ENCODE results near the gene MYL3. TPM values are rescaled to one million over a fixed set of nuclear protein-coding genes. Genes with fewer than 3 reads are reported as not detected.
A peak's percentile ranks its signal among the peaks of the same experiment; 100 is the strongest.

Gene MYL3
- total and polyA plus RNA-seq, 2 experiments from 2014 or later = not detected

DNA sequence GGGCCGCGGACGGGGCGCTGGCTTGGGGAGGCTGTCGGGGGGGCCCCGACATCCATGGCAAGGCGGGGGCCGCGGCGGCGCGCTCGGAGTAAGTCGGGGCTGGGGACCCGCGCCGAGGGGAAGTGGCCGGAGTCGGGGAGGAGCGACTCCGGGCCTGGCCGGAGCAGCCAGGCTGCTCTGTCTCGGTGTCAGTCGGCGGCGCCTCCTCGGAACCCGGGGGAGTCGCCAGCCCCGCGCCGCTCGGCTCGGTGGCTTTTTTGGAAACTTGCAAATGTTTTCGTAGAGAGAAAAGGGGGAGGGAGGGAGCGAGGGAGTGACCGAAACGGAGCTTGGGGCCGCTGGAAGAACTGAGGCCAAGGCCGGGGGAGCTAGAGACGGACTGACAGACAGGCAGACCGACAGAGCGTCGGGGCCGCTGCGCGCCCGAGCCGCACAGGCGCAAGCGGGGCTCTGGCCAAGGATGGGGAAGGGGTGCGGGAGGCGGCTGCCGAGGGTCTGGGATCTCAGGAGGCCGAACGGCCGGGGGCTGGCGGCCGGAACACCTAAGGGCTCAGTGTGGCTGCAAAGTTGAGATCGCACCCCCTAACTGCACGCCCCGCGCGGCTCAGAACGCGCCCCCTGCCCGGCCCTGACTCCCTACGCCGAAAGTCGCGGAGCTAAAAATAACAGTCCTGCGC, 19.3 kb upstream of the MYL3 start:
- Histone ChIP-seq H3K4me1 (ENCODE audit: insufficient read depth) (peaks cover 22% of the 10 kb centered on the region), H3K36me3 (ENCODE audit: insufficient read depth) (no peaks in the 10 kb centered on the region), H3K27ac (ENCODE audit: low read depth) (no peak overlapping the region), H3K9me2 (ENCODE audit: insufficient read depth) (no peaks in the 10 kb centered on the region), H3K4me3 (peak overlapping the region; percentile 82), H3K79me2 (replicated peaks; ENCODE audit: insufficient read depth) (no peaks in the 10 kb centered on the region), H3K4me2 (peak overlapping the region; percentile 96), H3K27me3 (ENCODE audit: insufficient read depth) (peaks cover 92% of the 10 kb centered on the region), H3F3A (replicated peaks; ENCODE audit: low read depth) (no peaks in the 10 kb centered on the region), H4K20me1 (replicated peaks; ENCODE audit: insufficient read depth) (no peaks in the 10 kb centered on the region), H2AFZ (peak overlapping the region; percentile 95; the same call in 1 of the 2 replicates)
- ATAC-seq (peak; percentile 29), DNase-seq (ENCODE audit: low spot score) (peak; percentile 66)
- H3K27me3 Mint-ChIP-seq (ENCODE audit: insufficient read depth, low read depth, poor library complexity) = peaks cover 88% of the 10 kb centered on the region
- TF ChIP-seq EZH2 (IDR thresholded peaks at IDR 0.05; ENCODE audit: low read depth, unreplicated experiment) (peak; percentile 88), EZH2phosphoT487 (IDR thresholded peaks at IDR 0.05; ENCODE audit: unreplicated experiment) (peak; percentile 21), CTCF (conservative IDR thresholded peaks at IDR 0.05; ENCODE audit: low read depth in 2 of 2) (no peak)
- H3K4me1 Mint-ChIP-seq = peaks cover 10% of the 10 kb centered on the region
- H3K36me3 Mint-ChIP-seq (ENCODE audit: low read depth) = no peaks in the 10 kb centered on the region; the same call in 2 of the 3 replicates
- H3K27ac Mint-ChIP-seq = no peak overlapping the region
- H3K9me3 Mint-ChIP-seq = no peaks in the 10 kb centered on the region
- peak overlapping the region; percentile 81 for H3K4me3 Mint-ChIP-seq

- Histone ChIP-seq H3K4me2 (peak overlapping the region; percentile 96), H3K9me2 (ENCODE audit: insufficient read depth) (no peaks in the 10 kb centered on the region), H3F3A (replicated peaks; ENCODE audit: low read depth) (no peaks in the 10 kb centered on the region), H2AFZ (peak overlapping the region; percentile 95), H3K27me3 (ENCODE audit: insufficient read depth) (peaks cover 85% of the 10 kb centered on the region), H3K36me3 (ENCODE audit: insufficient read depth) (no peaks in the 10 kb centered on the region), H3K4me1 (ENCODE audit: insufficient read depth) (peaks cover 16% of the 10 kb centered on the region), H3K27ac (ENCODE audit: low read depth) (no peak overlapping the region), H4K20me1 (replicated peaks; ENCODE audit: insufficient read depth) (no peaks in the 10 kb centered on the region), H3K4me3 (peak overlapping the region; percentile 82), H3K79me2 (replicated peaks; ENCODE audit: insufficient read depth) (no peaks in the 10 kb centered on the region)
- Mint-ChIP-seq H3K4me1 (peaks cover 9% of the 10 kb centered on the region), H3K27ac (no peak overlapping the region), H3K9me3 (no peaks in the 10 kb centered on the region), H3K36me3 (ENCODE audit: low read depth) (no peaks in the 10 kb centered on the region; the same call in 2 of the 3 replicates), H3K4me3 (peak overlapping the region; percentile 71), H3K27me3 (ENCODE audit: insufficient read depth, low read depth, poor library complexity) (peaks cover 81% of the 10 kb centered on the region)
- peak; percentile 33 for ATAC-seq
- peak; percentile 72 for DNase-seq (ENCODE audit: low spot score)
- TF ChIP-seq STAT1 (IDR thresholded peaks at IDR 0.05; ENCODE audit: unreplicated experiment) (no peak), EZH2 (IDR thresholded peaks at IDR 0.05; ENCODE audit: low read depth, unreplicated experiment) (no peak), JUNB (IDR thresholded peaks at IDR 0.05; ENCODE audit: unreplicated experiment) (no peak), REST (IDR thresholded peaks at IDR 0.05; ENCODE audit: unreplicated experiment) (no peak)
- TF ChIP-seq, protein P1, sequence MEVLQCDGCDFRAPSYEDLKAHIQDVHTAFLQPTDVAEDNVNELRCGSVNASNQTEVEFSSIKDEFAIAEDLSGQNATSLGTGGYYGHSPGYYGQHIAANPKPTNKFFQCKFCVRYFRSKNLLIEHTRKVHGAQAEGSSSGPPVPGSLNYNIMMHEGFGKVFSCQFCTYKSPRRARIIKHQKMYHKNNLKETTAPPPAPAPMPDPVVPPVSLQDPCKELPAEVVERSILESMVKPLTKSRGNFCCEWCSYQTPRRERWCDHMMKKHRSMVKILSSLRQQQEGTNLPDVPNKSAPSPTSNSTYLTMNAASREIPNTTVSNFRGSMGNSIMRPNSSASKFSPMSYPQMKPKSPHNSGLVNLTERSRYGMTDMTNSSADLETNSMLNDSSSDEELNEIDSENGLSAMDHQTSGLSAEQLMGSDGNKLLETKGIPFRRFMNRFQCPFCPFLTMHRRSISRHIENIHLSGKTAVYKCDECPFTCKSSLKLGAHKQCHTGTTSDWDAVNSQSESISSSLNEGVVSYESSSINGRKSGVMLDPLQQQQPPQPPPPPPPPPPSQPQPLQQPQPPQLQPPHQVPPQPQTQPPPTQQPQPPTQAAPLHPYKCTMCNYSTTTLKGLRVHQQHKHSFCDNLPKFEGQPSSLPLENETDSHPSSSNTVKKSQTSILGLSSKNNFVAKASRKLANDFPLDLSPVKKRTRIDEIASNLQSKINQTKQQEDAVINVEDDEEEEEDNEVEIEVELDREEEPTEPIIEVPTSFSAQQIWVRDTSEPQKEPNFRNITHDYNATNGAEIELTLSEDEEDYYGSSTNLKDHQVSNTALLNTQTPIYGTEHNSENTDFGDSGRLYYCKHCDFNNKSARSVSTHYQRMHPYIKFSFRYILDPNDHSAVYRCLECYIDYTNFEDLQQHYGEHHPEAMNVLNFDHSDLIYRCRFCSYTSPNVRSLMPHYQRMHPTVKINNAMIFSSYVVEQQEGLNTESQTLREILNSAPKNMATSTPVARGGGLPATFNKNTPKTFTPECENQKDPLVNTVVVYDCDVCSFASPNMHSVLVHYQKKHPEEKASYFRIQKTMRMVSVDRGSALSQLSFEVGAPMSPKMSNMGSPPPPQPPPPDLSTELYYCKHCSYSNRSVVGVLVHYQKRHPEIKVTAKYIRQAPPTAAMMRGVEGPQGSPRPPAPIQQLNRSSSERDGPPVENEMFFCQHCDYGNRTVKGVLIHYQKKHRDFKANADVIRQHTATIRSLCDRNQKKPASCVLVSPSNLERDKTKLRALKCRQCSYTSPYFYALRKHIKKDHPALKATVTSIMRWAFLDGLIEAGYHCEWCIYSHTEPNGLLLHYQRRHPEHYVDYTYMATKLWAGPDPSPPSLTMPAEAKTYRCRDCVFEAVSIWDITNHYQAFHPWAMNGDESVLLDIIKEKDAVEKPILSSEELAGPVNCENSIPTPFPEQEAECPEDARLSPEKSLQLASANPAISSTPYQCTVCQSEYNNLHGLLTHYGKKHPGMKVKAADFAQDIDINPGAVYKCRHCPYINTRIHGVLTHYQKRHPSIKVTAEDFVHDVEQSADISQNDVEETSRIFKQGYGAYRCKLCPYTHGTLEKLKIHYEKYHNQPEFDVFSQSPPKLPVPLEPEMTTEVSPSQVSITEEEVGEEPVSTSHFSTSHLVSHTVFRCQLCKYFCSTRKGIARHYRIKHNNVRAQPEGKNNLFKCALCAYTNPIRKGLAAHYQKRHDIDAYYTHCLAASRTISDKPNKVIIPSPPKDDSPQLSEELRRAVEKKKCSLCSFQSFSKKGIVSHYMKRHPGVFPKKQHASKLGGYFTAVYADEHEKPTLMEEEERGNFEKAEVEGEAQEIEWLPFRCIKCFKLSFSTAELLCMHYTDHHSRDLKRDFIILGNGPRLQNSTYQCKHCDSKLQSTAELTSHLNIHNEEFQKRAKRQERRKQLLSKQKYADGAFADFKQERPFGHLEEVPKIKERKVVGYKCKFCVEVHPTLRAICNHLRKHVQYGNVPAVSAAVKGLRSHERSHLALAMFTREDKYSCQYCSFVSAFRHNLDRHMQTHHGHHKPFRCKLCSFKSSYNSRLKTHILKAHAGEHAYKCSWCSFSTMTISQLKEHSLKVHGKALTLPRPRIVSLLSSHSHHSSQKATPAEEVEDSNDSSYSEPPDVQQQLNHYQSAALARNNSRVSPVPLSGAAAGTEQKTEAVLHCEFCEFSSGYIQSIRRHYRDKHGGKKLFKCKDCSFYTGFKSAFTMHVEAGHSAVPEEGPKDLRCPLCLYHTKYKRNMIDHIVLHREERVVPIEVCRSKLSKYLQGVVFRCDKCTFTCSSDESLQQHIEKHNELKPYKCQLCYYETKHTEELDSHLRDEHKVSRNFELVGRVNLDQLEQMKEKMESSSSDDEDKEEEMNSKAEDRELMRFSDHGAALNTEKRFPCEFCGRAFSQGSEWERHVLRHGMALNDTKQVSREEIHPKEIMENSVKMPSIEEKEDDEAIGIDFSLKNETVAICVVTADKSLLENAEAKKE (CRISPR knock-in tag; IDR thresholded peaks at IDR 0.05) = no peak
Observed at GRCh38 chr3:46881596-46882376, 18.5 kb upstream of the MYL3 start.
